GM12878 (cell line): Measurements from ENCODE around the gene TUBD1. TPM values are rescaled to one million over a fixed set of nuclear protein-coding genes. Genes with fewer than 3 reads are reported as not detected.

Source experiments
- ATAC-seq: fragments of 200-7000 bp; cut with Tn5 transposase; 3 replicates; pipeline ENCODE4 v1.9.1; 2020; ENCODE audit warnings: mild to moderate bottlenecking, moderate library complexity
- BruUV-seq: library from RNA; stranded (reverse); fragments of 400-500 nt; replicated peaks from 2 replicates; lab custom pipeline; 2021; lab: Mats Ljungman, UMichigan
- CTCF ChIA-PET: fragments of 300-600 bp; sonication (Branson Sonifier 250); formaldehyde crosslinking; extraction: SDS; loops from one replicate; lab custom pipeline; 2021; ENCODE audit warnings: inconsistent platforms; lab: Yijun Ruan, JAX
- POLR2A ChIA-PET: fragments of 350-600 bp; formaldehyde crosslinking; extraction: SDS; loops from one replicate; lab custom pipeline; 2021; ENCODE audit warnings: inconsistent platforms; lab: Charles Lee
- RAD21 ChIA-PET: fragments of 300-600 bp; sonication (Branson Sonifier 250); formaldehyde crosslinking; loops from one replicate; lab custom pipeline; 2023; ENCODE audit warnings: antibody characterized with exemption; ENCODE audit not compliant: unreplicated experiment; lab: Charles Lee
- SMC1A ChIA-PET: fragments of 300-600 bp; sonication (Branson Sonifier 250); formaldehyde crosslinking; loops from one replicate; lab custom pipeline; 2023; ENCODE audit not compliant: unreplicated experiment, uncharacterized antibody; lab: Charles Lee
- DNase-seq: peaks from one replicate; pipeline ENCODE4 v3.0.0-alpha.2; 2011; ENCODE audit warnings: low read depth, low spot score
- FAIRE-seq: peaks from 3 replicates; lab custom pipeline; 2011; peaks lifted over from hg19 to GRCh38; lab: Jason Lieb, UNC
- H2AFZ ChIP-seq: 2 replicates; pipeline ENCODE4 v1.6.0; 2011; ENCODE audit warnings: low read depth, low read length, control low read depth; ENCODE audit not compliant: control insufficient read depth
- H3K27ac ChIP-seq: 2 replicates; pipeline ENCODE4 v1.5.1; 2011; ENCODE audit warnings: control low read depth; ENCODE audit not compliant: control insufficient read depth, insufficient read depth
- H3K27me3 ChIP-seq, 2 experiments: replicated peaks in 1 of 2; 2 replicates each; pipeline versions ENCODE4 v1.6.0 to v1.6.1; 2011; ENCODE audit warnings: low read length in 1 of 2; ENCODE audit not compliant: control insufficient read depth in 2 of 2, insufficient read depth in 2 of 2
- H3K36me3 ChIP-seq, 2 experiments: 2 replicates each; pipeline ENCODE4 v1.5.1; 2011; ENCODE audit warnings: low read length in 1 of 2; ENCODE audit not compliant: control insufficient read depth in 2 of 2, insufficient read depth in 2 of 2
- H3K4me1 ChIP-seq: 2 replicates; pipeline ENCODE4 v1.6.1; 2011; ENCODE audit warnings: mild to moderate bottlenecking, low read length, moderate library complexity, mixed read lengths; ENCODE audit not compliant: control insufficient read depth, insufficient read depth
- H3K4me2 ChIP-seq: 2 replicates; pipeline ENCODE4 v1.6.0; 2011; ENCODE audit warnings: control low read depth; ENCODE audit not compliant: control insufficient read depth, insufficient read depth
- H3K4me3 ChIP-seq: fragments of 200-600 bp; sonication (generic); 2 replicates; pipeline ENCODE4 v1.5.1; 2016
- H3K79me2 ChIP-seq: 2 replicates; pipeline ENCODE4 v1.6.0; 2011; ENCODE audit warnings: low read length; ENCODE audit not compliant: control insufficient read depth, insufficient read depth
- H3K9ac ChIP-seq: 2 replicates; pipeline ENCODE4 v1.8.0; 2011; ENCODE audit warnings: low read length, control low read depth, mixed read lengths; ENCODE audit not compliant: control insufficient read depth, insufficient read depth
- H3K9me3 ChIP-seq: replicated peaks from 3 replicates; pipeline ENCODE4 v1.5.1; 2011; ENCODE audit warnings: mild to moderate bottlenecking, low read length; ENCODE audit not compliant: control insufficient read depth, insufficient read depth
- H4K20me1 ChIP-seq: 2 replicates; pipeline ENCODE4 v1.6.0; 2011; ENCODE audit not compliant: control insufficient read depth, insufficient read depth
- ATF7 ChIP-seq: fragments of 450-650 bp; IDR thresholded peaks from 2 replicates; pipeline ENCODE4 v1.6.1; 2016; ENCODE audit warnings: low read depth, mild to moderate bottlenecking
- CREM ChIP-seq: IDR thresholded peaks from 2 replicates; pipeline ENCODE4 v1.6.1; 2014; ENCODE audit warnings: antibody characterized with exemption, low read depth
- CTCF ChIP-seq, 3 experiments: IDR thresholded peaks in 2 of 3; conservative IDR thresholded peaks in 1 of 3; 2 replicates each; pipeline ENCODE4 v1.5.1; 2011; ENCODE audit warnings: low read depth in 3 of 3, low read length in 3 of 3, mild to moderate bottlenecking in 3 of 3, control low read depth in 2 of 3, moderate library complexity in 2 of 3, inconsistent platforms in 1 of 3, mixed read lengths in 1 of 3; ENCODE audit not compliant: control insufficient read depth in 2 of 3, insufficient read depth in 1 of 3; ENCODE audit errors: extremely low read depth in 1 of 3
- ETV6 ChIP-seq, 2 experiments: fragments of 450-650 bp in 1 of 2; IDR thresholded peaks in 1 of 2; conservative IDR thresholded peaks in 1 of 2; 2 replicates each; pipeline ENCODE4 v1.6.1; 2014; ENCODE audit warnings: antibody characterized with exemption in 1 of 2, borderline replicate concordance in 1 of 2, low read depth in 1 of 2, mild to moderate bottlenecking in 1 of 2, moderate library complexity in 1 of 2
- KDM1A ChIP-seq: fragments of 200-600 bp; sonication (generic); IDR thresholded peaks from 2 replicates; pipeline ENCODE4 v1.6.1; 2016; ENCODE audit warnings: borderline replicate concordance
- MYC ChIP-seq: IDR thresholded peaks from 2 replicates; pipeline ENCODE4 v1.6.1; 2011; ENCODE audit warnings: mild to moderate bottlenecking, low read length, moderate library complexity, inconsistent platforms; ENCODE audit not compliant: insufficient read depth, insufficient replicate concordance, insufficient read length, severe bottlenecking
- NFXL1 ChIP-seq: fragments of 450-650 bp; IDR thresholded peaks from 2 replicates; pipeline ENCODE4 v1.6.1; 2017; ENCODE audit warnings: antibody characterized with exemption, mild to moderate bottlenecking, borderline replicate concordance
- RBBP5 ChIP-seq: fragments of 200-600 bp; sonication (generic); conservative IDR thresholded peaks from 2 replicates; pipeline ENCODE4 v1.6.1; 2016
- RUNX3 ChIP-seq: IDR thresholded peaks from 2 replicates; pipeline ENCODE4 v1.6.1; 2012; ENCODE audit warnings: low read length, inconsistent platforms
- SREBF2 ChIP-seq: IDR thresholded peaks from 2 replicates; pipeline ENCODE4 v1.6.1; 2012; ENCODE audit warnings: mild to moderate bottlenecking, low read length
- USF2 ChIP-seq: IDR thresholded peaks from 2 replicates; pipeline ENCODE4 v1.6.1; 2011; ENCODE audit warnings: low read depth, low read length, improper control_type of control experiment, borderline replicate concordance
- ZNF207 ChIP-seq: fragments of 450-650 bp; IDR thresholded peaks from 2 replicates; pipeline ENCODE4 v1.6.1; 2014; ENCODE audit warnings: antibody characterized with exemption, mild to moderate bottlenecking, borderline replicate concordance
- ZNF384 ChIP-seq: IDR thresholded peaks from 2 replicates; pipeline ENCODE4 v1.6.1; 2012; ENCODE audit warnings: low read depth, mild to moderate bottlenecking, low read length, improper control_type of control experiment, borderline replicate concordance
- ZNF622 ChIP-seq: fragments of 450-650 bp; IDR thresholded peaks from 2 replicates; pipeline ENCODE4 v1.6.1; 2017; ENCODE audit warnings: mild to moderate bottlenecking, inconsistent platforms
- WGBS: methylation state at CpG from one replicate; pipeline ENCODE4 v1.1.6; 2016; ENCODE audit warnings: low lambda C conversion rate; ENCODE audit not compliant: insufficient replicate concordance, insufficient coverage; ENCODE audit errors: missing lambda C conversion rate; 5-methylcytosine and 5-hydroxymethylcytosine counted together
- in situ Hi-C: fragments of 300-500 bp; cut with MboI; formaldehyde crosslinking; loops from 9 replicates; pipeline ENCODE4 v1.14.3; 2018; ENCODE audit warnings: mixed read lengths
- intact Hi-C: fragments of 100-400 bp; cut with micrococcal nuclease; formaldehyde crosslinking; loops from one replicate; pipeline ENCODE4 v1.14.2; 2022; ENCODE audit not compliant: unreplicated experiment
- polyA plus RNA-seq, 11 experiments: library from polyadenylated mRNA; depleted of rRNA in 4 of 11; unstranded in 6 of 11; stranded (reverse) in 5 of 11; fragments of >200 nt; fragmentation: Nextera tagmentation in 4 of 11; fragmentation: Illumina TruSeq in 1 of 11; extraction: Ambion mirVana in 4 of 11; extraction: Trizol in 1 of 11; gene quantifications; 1 replicate in 1 of 11; 2 replicates in 10 of 11; pipeline versions ENCODE4 v1.2.1 to v1.2.3, GENCODE V29; 2011 to 2016; ENCODE audit warnings: inconsistent platforms in 2 of 11, missing spikeins in 2 of 11, low read depth in 1 of 11
- total RNA-seq, 4 experiments: library from RNA; depleted of rRNA in 3 of 4; stranded (reverse); fragments of >200 nt in 3 of 4; fragmentation: Illumina TruSeq in 1 of 4; extraction: Trizol in 1 of 4; gene quantifications; 2 replicates each; pipeline versions ENCODE4 v1.2.1 to v1.2.3, GENCODE V29; 2013 to 2021

The TUBD1 gene
- total and polyA plus RNA-seq, 10 of the 15 experiments (the other 5 are each of a cell fraction or from before 2014, with no cell fraction given) = 5.3 to 10.8 (median 8.3) TPM

- H3K9me3 ChIP-seq = no peaks in the 10 kb centered on the region
- ChIA-PET SMC1A (interaction anchor here (2.0 kb wide), 1 partner anchor 117 kb away, joined by 7 read pairs; no protein-coding TSS in a partner anchor), RAD21 (interaction anchor here (1.7 kb wide), 1 partner anchor 117 kb away, joined by 4 read pairs; no protein-coding TSS in a partner anchor), CTCF (interaction anchor here (1.0 to 1.3 kb wide), 2 partner anchors 10 to 120 kb away, joined by 4 to 8 read pairs; no protein-coding TSS in a partner anchor), POLR2A (no interaction called here)
- no peak overlapping the region for H3K27ac ChIP-seq
- no peaks in the 10 kb centered on the region for H3K27me3 ChIP-seq
- in situ Hi-C loops (no loop called here), intact Hi-C loops (no loop called here)
- TF ChIP-seq RUNX3 (no peak), ZNF622 (no peak), NFXL1 (peak; percentile 71; the same call in 1 of the 2 replicates)
- DNase-seq (no peak), FAIRE-seq (no peak), ATAC-seq (no peak)
- 100% methylated on average over 1 of the region's 1 CpG for WGBS
- H2AFZ ChIP-seq = no peak overlapping the region
- H3K36me3 ChIP-seq = peaks cover 0 to 5% of the 10 kb centered on the region in 2 experiments; a peak in 1 of 4 replicates
- BruUV-seq = no TSS peak
- no peak overlapping the region for H3K4me3 ChIP-seq
- no peak overlapping the region for H3K9ac ChIP-seq
- H3K4me1 ChIP-seq = no peaks in the 10 kb centered on the region
- H4K20me1 ChIP-seq = no peaks in the 10 kb centered on the region
- no peak overlapping the region for H3K4me2 ChIP-seq
- no peaks in the 10 kb centered on the region for H3K79me2 ChIP-seq
Measured at GRCh38 chr17:59869941-59870218, 22.9 kb downstream of the TUBD1 start.

- H3K4me3 ChIP-seq = no peak overlapping the region
- in situ Hi-C loops (no loop called here), intact Hi-C loops (no loop called here)
- H3K4me2 ChIP-seq = no peak overlapping the region
- no peak overlapping the region for H3K27ac ChIP-seq
- ChIA-PET POLR2A (interaction anchor here (0.7 to 1.2 kb wide), 2 partner anchors 119 to 1588 kb away, joined by 3 to 4 read pairs; no protein-coding TSS in a partner anchor), RAD21 (no interaction called here), CTCF (interaction anchor here (0.9 to 1.6 kb wide), 4 partner anchors 85 to 116 kb away, joined by 3 to 4 read pairs (median 4); no protein-coding TSS in a partner anchor), SMC1A (interaction anchor here (1.3 kb wide), 1 partner anchor 50 kb away, joined by 3 read pairs; no protein-coding TSS in a partner anchor)
- BruUV-seq = no TSS peak
- H2AFZ ChIP-seq = no peak overlapping the region
- H3K79me2 ChIP-seq = no peaks in the 10 kb centered on the region
- DNase-seq (no peak), ATAC-seq (no peak), FAIRE-seq (no peak)
- H3K27me3 ChIP-seq = no peaks in the 10 kb centered on the region
- H3K9ac ChIP-seq = no peak overlapping the region
- no peaks in the 10 kb centered on the region for H3K4me1 ChIP-seq
- 66% methylated on average over 3 of the region's 3 CpGs for WGBS
- H4K20me1 ChIP-seq = no peaks in the 10 kb centered on the region
- H3K36me3 ChIP-seq = peaks cover 0 to 5% of the 10 kb centered on the region in 2 experiments; a peak in 1 of 4 replicates
- H3K9me3 ChIP-seq = no peaks in the 10 kb centered on the region
- TF ChIP-seq ATF7 (no peak), CREM (no peak), ETV6 (conservative IDR thresholded peaks at IDR 0.05 in 1 of 2, IDR thresholded peaks at IDR 0.05 in 1 of 2; ENCODE audit: borderline replicate concordance in 1 of 2, low read depth in 1 of 2) (no peak), USF2 (no peak), MYC (no peak), ZNF207 (no peak), SREBF2 (no peak), KDM1A (no peak), ZNF384 (no peak), RBBP5 (no peak), CTCF (IDR thresholded peaks at IDR 0.05 in 2 of 3, conservative IDR thresholded peaks at IDR 0.05 in 1 of 3; ENCODE audit: control insufficient read depth in 2 of 3, extremely low read depth in 1 of 3, insufficient read depth in 1 of 3, low read depth in 3 of 3, low read length in 3 of 3) (no peak)
Measured at GRCh38 chr17:59863616-59864015, 29.1 kb downstream of the TUBD1 start.
